ENCODE measurements around the gene GHDC. TPM values are rescaled to one million over a fixed set of nuclear protein-coding genes. Genes with fewer than 3 reads are reported as not detected.

The GHDC gene
- total RNA-seq, 1 donor from 2014 or later: 6.4 TPM

DNA sequence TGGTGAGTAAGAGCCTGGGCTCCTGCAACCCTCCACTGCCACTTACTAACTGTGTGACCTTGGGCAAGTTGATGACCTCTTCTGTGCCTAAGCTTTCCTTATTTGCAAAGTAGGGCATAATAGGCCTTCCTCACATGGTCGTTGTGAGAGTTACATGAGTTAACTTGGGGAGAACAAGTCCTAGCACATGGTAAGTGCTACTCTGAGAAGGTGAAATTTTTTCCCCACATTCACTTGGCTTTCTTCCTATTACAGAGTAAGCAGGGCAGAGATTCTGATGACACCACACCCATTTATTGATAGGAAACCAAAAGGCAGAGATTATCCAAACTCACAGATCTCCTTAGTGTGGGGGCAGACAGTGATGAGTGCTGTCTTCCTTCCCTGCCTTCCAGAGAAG lies 15.0 kb downstream of the GHDC start:
- Mint-ChIP-seq H3K4me3 (no peak overlapping the region), H3K9me3 (no peaks in the 10 kb centered on the region), H3K27me3 (peaks cover 82% of the 10 kb centered on the region), H3K36me3 (no peaks in the 10 kb centered on the region), H3K27ac (no peak overlapping the region), H3K4me1 (ENCODE audit: unreplicated experiment) (no peaks in the 10 kb centered on the region)
- TF ChIP-seq, protein P1, sequence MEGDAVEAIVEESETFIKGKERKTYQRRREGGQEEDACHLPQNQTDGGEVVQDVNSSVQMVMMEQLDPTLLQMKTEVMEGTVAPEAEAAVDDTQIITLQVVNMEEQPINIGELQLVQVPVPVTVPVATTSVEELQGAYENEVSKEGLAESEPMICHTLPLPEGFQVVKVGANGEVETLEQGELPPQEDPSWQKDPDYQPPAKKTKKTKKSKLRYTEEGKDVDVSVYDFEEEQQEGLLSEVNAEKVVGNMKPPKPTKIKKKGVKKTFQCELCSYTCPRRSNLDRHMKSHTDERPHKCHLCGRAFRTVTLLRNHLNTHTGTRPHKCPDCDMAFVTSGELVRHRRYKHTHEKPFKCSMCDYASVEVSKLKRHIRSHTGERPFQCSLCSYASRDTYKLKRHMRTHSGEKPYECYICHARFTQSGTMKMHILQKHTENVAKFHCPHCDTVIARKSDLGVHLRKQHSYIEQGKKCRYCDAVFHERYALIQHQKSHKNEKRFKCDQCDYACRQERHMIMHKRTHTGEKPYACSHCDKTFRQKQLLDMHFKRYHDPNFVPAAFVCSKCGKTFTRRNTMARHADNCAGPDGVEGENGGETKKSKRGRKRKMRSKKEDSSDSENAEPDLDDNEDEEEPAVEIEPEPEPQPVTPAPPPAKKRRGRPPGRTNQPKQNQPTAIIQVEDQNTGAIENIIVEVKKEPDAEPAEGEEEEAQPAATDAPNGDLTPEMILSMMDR (conservative IDR thresholded peaks at IDR 0.05): no peak
- no peak for DNase-seq (ENCODE audit: extremely low spot score, unreplicated experiment)

DNA sequence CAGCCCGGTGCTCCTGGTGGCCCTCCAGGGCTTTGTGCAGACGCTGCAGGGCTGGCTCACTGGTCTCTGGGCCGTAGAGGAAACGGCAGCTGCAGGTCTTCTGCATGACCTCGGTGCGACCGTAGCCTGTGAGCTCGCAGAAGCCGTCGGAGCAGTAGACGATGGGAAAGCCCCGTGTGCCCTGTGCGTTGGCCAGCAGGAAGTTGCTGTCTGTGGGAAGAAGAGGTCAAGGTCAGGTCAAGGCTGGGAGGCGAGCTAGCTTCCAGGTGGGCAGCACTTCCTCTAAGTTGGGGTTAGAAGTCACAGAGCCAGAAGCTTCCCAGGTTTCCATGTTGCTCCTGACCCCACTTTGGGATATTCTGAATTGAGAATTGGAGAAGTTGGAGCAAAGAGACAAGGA lies 15.5 kb downstream of the GHDC start:
- H3K4me3 Mint-ChIP-seq: no peak overlapping the region
- no peaks in the 10 kb centered on the region for H3K9me3 Mint-ChIP-seq
- no peak for DNase-seq (ENCODE audit: extremely low spot score, unreplicated experiment)
- peaks cover 78% of the 10 kb centered on the region for H3K27me3 Mint-ChIP-seq
- H3K27ac Mint-ChIP-seq: no peak overlapping the region
- TF ChIP-seq, protein P1 (conservative IDR thresholded peaks at IDR 0.05): no peak
- no peaks in the 10 kb centered on the region for H3K36me3 Mint-ChIP-seq
- no peaks in the 10 kb centered on the region for H3K4me1 Mint-ChIP-seq (ENCODE audit: unreplicated experiment)

DNA sequence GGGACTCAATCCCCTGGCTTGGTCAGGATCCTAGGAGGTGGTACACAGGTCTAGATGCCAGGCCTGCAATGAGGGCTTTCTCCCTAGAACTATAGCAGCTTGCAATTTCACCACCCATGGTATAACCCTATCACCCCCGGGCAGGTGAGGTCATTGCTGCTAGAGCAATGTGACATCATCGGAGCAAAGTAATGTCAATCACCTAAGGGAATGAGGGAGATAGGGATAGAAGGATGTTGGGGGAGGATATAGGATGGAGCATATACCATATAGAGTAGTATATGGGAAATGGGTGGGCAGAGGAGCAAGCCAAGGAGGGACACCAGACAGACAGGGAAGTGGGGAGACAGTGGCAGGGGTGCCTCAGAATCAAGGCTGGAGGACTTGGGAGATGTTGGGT lies 16.6 kb downstream of the GHDC start:
- H3K27me3 Mint-ChIP-seq: peaks cover 69% of the 10 kb centered on the region
- no peak overlapping the region for H3K4me3 Mint-ChIP-seq

DNA sequence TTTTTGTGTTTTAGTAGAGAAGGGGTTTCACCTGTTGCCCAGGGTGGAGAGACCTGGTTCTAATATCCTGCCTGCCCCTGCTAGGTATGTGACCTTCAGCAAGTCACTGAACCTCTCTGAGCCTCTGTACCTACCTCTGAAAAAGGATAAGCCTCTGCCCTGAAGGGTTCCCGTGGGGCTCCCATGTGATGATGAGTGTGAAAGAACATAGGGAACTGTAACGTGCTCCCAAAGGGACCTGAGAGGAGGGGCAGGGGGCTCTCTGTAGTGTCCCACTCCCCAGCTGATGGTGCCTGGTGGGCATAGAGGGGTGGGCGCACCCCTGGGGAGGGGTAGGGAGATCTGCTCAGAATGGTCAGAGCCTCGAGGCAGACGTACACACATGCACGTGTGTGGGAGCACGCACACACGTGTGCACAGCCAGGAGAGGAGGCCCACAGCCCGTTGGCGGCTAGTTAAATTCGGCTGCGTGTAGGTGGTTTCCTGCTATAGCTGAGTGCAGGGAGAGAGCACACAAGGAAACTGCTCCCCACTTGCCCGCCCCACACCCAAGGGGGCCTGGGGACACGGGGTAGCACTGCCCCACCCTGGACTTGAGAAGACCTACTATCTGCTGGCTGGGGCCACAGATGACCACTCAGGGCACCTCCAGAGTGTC lies 20.0 kb downstream of the GHDC start:
- TF ChIP-seq, protein P1 (conservative IDR thresholded peaks at IDR 0.05): no peak
- H3K36me3 Mint-ChIP-seq: no peaks in the 10 kb centered on the region
- no peaks in the 10 kb centered on the region for H3K4me1 Mint-ChIP-seq (ENCODE audit: unreplicated experiment)
- no peak for DNase-seq (ENCODE audit: extremely low spot score, unreplicated experiment)
- no peak overlapping the region for H3K4me3 Mint-ChIP-seq
- peaks cover 60% of the 10 kb centered on the region for H3K27me3 Mint-ChIP-seq
- no peak overlapping the region for H3K27ac Mint-ChIP-seq
- no peaks in the 10 kb centered on the region for H3K9me3 Mint-ChIP-seq

More for the DNA sequence above, 16.6 kb downstream of the GHDC start:
- no peaks in the 10 kb centered on the region for H3K36me3 Mint-ChIP-seq
- no peaks in the 10 kb centered on the region for H3K4me1 Mint-ChIP-seq (ENCODE audit: unreplicated experiment)
- no peak overlapping the region for H3K27ac Mint-ChIP-seq
- no peaks in the 10 kb centered on the region for H3K9me3 Mint-ChIP-seq
- DNase-seq (ENCODE audit: extremely low spot score, unreplicated experiment): no peak
- TF ChIP-seq, protein P1 (conservative IDR thresholded peaks at IDR 0.05): no peak

DNA sequence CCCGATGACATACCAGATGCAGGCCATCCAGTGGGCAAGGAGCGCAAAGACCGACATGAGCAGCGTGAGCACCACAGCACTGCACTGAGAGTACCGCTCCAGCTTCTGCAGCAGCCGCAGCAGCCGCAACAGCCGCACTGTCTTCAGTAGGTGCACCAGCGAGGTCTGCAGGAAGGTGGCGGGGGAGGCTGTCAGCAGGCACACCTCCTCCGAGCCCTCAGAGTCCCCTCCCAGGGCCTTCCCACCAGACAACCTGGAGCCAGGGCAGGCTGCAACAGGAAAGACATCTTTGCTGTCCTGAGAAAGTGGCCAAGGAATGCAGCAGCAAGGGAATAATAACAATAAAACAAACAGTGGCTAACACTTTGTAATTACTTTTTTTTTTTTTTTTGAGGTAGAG lies 22.5 kb downstream of the GHDC start:
- H3K27ac Mint-ChIP-seq: no peak overlapping the region
- peaks cover 43% of the 10 kb centered on the region for H3K27me3 Mint-ChIP-seq
- no peak for DNase-seq (ENCODE audit: extremely low spot score, unreplicated experiment)
- TF ChIP-seq, protein P1 (conservative IDR thresholded peaks at IDR 0.05): no peak
- H3K4me1 Mint-ChIP-seq (ENCODE audit: unreplicated experiment): no peaks in the 10 kb centered on the region
- H3K36me3 Mint-ChIP-seq: no peaks in the 10 kb centered on the region
- H3K4me3 Mint-ChIP-seq: no peak overlapping the region
- no peaks in the 10 kb centered on the region for H3K9me3 Mint-ChIP-seq
